Measurements from ENCODE around the gene THRAP3. TPM values are rescaled to one million over a fixed set of nuclear protein-coding genes. Genes with fewer than 3 reads are reported as not detected.

THRAP3 gene
- polyA plus RNA-seq, 1 of the 3 experiments (the other 2 are of a cell fraction) = 33.7 TPM

- no peaks in the 10 kb centered on the region for H3K27me3 ChIP-seq (ENCODE audit: insufficient read depth)
- CTCF ChIA-PET = interaction anchor here (1.5 kb wide), 1 partner anchor 14 kb away, joined by 8 read pairs; no protein-coding TSS in a partner anchor
- H2AFZ ChIP-seq (ENCODE audit: low read depth) = no peak overlapping the region
- H3K36me3 ChIP-seq (replicated peaks in 1 of 2; ENCODE audit: control insufficient read depth in 1 of 2, insufficient read depth in 2 of 2, low read length in 1 of 2) = no peaks in the 10 kb centered on the region
- H3K4me2 ChIP-seq = no peak overlapping the region
- no peak overlapping the region for H3K9ac ChIP-seq
- no peaks in the 10 kb centered on the region for H3F3A ChIP-seq (replicated peaks; ENCODE audit: insufficient read depth)
- WGBS (ENCODE audit: low lambda C conversion rate) = 95% methylated on average over 5 of the region's 6 CpGs
- TF ChIP-seq NFIC (IDR thresholded peaks at IDR 0.05; ENCODE audit: borderline replicate concordance) (peak; percentile 45), NRF1 (IDR thresholded peaks at IDR 0.05; ENCODE audit: low read depth, low read length) (no peak)
- no peaks in the 10 kb centered on the region for H4K20me1 ChIP-seq (ENCODE audit: insufficient read depth)
- H3K4me3 ChIP-seq (ENCODE audit: low read depth in 2 of 2, low read length in 1 of 2) = no peak overlapping the region
- POLR2A ChIA-PET = no interaction called here
- DNase-seq = no peak
- no peaks in the 10 kb centered on the region for H3K79me2 ChIP-seq (ENCODE audit: insufficient read depth)
- peaks cover 8% of the 10 kb centered on the region in 2 experiments; a peak in 1 of 4 replicates for H3K4me1 ChIP-seq (ENCODE audit: control insufficient read depth in 1 of 2, insufficient read depth in 2 of 2, low read depth in 1 of 2, low read length in 1 of 2)
- no peaks in the 10 kb centered on the region for H3K9me3 ChIP-seq
- H3K27ac ChIP-seq (ENCODE audit: low read depth in 2 of 2, low read length in 1 of 2) = no peak overlapping the region
- no peaks in the 10 kb centered on the region for H3K9me2 ChIP-seq
Measured at GRCh38 chr1:36328713-36329112, 104.5 kb downstream of the THRAP3 start.

DNA sequence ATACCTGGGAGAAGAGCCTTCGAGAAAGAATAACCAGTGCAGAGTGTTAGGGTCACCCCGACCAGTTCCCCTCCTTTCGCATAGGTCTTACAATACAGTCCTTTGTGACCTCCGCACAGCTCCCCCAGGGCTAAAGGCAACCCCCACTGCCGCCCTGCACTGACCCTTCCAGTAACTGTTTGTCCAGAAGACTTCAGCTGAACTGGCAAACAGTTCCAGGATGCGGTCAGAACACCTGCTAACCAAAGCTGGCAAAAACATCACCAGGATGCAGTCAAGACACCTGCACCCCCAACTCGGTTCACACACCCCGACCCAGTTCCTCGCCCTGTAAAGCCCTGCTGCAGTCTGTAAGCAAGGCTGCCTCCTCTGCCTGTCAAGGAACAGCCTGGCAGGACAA is 105.6 kb downstream of the THRAP3 start:
- H2AFZ ChIP-seq (ENCODE audit: low read depth) = no peak overlapping the region
- no peak overlapping the region for H3K27ac ChIP-seq (ENCODE audit: low read depth in 2 of 2, low read length in 1 of 2)
- ChIA-PET POLR2A (no interaction called here), CTCF (interaction anchor here (1.5 kb wide), 1 partner anchor 13 kb away, joined by 8 read pairs; no protein-coding TSS in a partner anchor)
- no peak overlapping the region for H3K4me3 ChIP-seq (ENCODE audit: low read depth in 2 of 2, low read length in 1 of 2)
- no peaks in the 10 kb centered on the region for H3K27me3 ChIP-seq (ENCODE audit: insufficient read depth)
- TF ChIP-seq RCOR1 (IDR thresholded peaks at IDR 0.05; ENCODE audit: low read length) = no peak
- TF ChIP-seq CHD2 (IDR thresholded peaks at IDR 0.05; ENCODE audit: low read length, partially characterized antibody) = no peak
- TF ChIP-seq TCF12 (IDR thresholded peaks at IDR 0.05) = no peak
- no peak for TF ChIP-seq GABPA (IDR thresholded peaks at IDR 0.05; ENCODE audit: low read depth)
- TF ChIP-seq MEF2A (IDR thresholded peaks at IDR 0.05; ENCODE audit: borderline replicate concordance, low read depth) = no peak
- no peak for TF ChIP-seq FOSL2 (IDR thresholded peaks at IDR 0.05; ENCODE audit: borderline replicate concordance, low read depth)
- TF ChIP-seq NFIC (IDR thresholded peaks at IDR 0.05; ENCODE audit: borderline replicate concordance) = no peak
- no peak for TF ChIP-seq FOXJ3 (CRISPR knock-in tag; IDR thresholded peaks at IDR 0.05)
- no peak for TF ChIP-seq EZH2phosphoT487 (IDR thresholded peaks at IDR 0.05; ENCODE audit: borderline replicate concordance, low read depth)
- no peaks in the 10 kb centered on the region for H3K9me2 ChIP-seq
- no peaks in the 10 kb centered on the region for H4K20me1 ChIP-seq (ENCODE audit: insufficient read depth)
- H3F3A ChIP-seq (replicated peaks; ENCODE audit: insufficient read depth) = no peaks in the 10 kb centered on the region
- H3K4me2 ChIP-seq = no peak overlapping the region
- no peaks in the 10 kb centered on the region for H3K36me3 ChIP-seq (replicated peaks in 1 of 2; ENCODE audit: control insufficient read depth in 1 of 2, insufficient read depth in 2 of 2, low read length in 1 of 2)
- no peak overlapping the region for H3K9ac ChIP-seq
- H3K79me2 ChIP-seq (ENCODE audit: insufficient read depth) = no peaks in the 10 kb centered on the region
- no peaks in the 10 kb centered on the region; a peak in 1 of 4 replicates for H3K4me1 ChIP-seq (ENCODE audit: control insufficient read depth in 1 of 2, insufficient read depth in 2 of 2, low read depth in 1 of 2, low read length in 1 of 2)
- no peaks in the 10 kb centered on the region for H3K9me3 ChIP-seq
- no peak for DNase-seq
- 98% methylated on average over 8 of the region's 9 CpGs for whole genome bisulfite sequencing (ENCODE audit: low lambda C conversion rate)

GRCh38 chr1:36330940-36331339 is 106.7 kb downstream of the THRAP3 start:
- Histone ChIP-seq H3K9ac (no peak overlapping the region), H2AFZ (ENCODE audit: low read depth) (no peak overlapping the region), H3K4me1 (ENCODE audit: control insufficient read depth in 1 of 2, insufficient read depth in 2 of 2, low read depth in 1 of 2, low read length in 1 of 2) (no peaks in the 10 kb centered on the region; a peak in 1 of 4 replicates), H3K27me3 (ENCODE audit: insufficient read depth) (no peaks in the 10 kb centered on the region), H3K79me2 (ENCODE audit: insufficient read depth) (no peaks in the 10 kb centered on the region), H4K20me1 (ENCODE audit: insufficient read depth) (no peaks in the 10 kb centered on the region), H3K9me2 (no peaks in the 10 kb centered on the region), H3K4me3 (ENCODE audit: low read depth in 2 of 2, low read length in 1 of 2) (no peak overlapping the region), H3K27ac (ENCODE audit: low read depth in 2 of 2, low read length in 1 of 2) (no peak overlapping the region), H3K9me3 (no peaks in the 10 kb centered on the region), H3K4me2 (no peak overlapping the region), H3F3A (replicated peaks; ENCODE audit: insufficient read depth) (no peaks in the 10 kb centered on the region), H3K36me3 (replicated peaks in 1 of 2; ENCODE audit: control insufficient read depth in 1 of 2, insufficient read depth in 2 of 2, low read length in 1 of 2) (no peaks in the 10 kb centered on the region)
- ChIA-PET POLR2A (no interaction called here), CTCF (interaction anchor here (1.3 kb wide), 1 partner anchor 38 kb away, joined by 7 read pairs; no protein-coding TSS in a partner anchor)
- 96% methylated on average over 15 of the region's 15 CpGs for WGBS (ENCODE audit: low lambda C conversion rate)
- TF ChIP-seq RFX5 (IDR thresholded peaks at IDR 0.05; ENCODE audit: low read length) = no peak
- no peak for TF ChIP-seq RAD21 (IDR thresholded peaks at IDR 0.05; ENCODE audit: low read length)
- TF ChIP-seq JUND (IDR thresholded peaks at IDR 0.05) = no peak
- no peak for TF ChIP-seq FOSL2 (IDR thresholded peaks at IDR 0.05; ENCODE audit: borderline replicate concordance, low read depth)
- TF ChIP-seq GABPA (IDR thresholded peaks at IDR 0.05; ENCODE audit: low read depth) = no peak
- TF ChIP-seq MAX (IDR thresholded peaks at IDR 0.05; ENCODE audit: low read depth) = no peak
- DNase-seq = no peak
